Measurements from ENCODE around the gene ZNF778.
"Not testable (repeated sequence)": the region's sequence is repeated elsewhere in the genome, so short reads cannot be mapped to it uniquely, and the experiment has no call there.

The ZNF778 gene

GRCh38 chr16:89219365-89219764 lies 1.9 kb downstream of the ZNF778 start:
- DNase-seq = no peak

DNA sequence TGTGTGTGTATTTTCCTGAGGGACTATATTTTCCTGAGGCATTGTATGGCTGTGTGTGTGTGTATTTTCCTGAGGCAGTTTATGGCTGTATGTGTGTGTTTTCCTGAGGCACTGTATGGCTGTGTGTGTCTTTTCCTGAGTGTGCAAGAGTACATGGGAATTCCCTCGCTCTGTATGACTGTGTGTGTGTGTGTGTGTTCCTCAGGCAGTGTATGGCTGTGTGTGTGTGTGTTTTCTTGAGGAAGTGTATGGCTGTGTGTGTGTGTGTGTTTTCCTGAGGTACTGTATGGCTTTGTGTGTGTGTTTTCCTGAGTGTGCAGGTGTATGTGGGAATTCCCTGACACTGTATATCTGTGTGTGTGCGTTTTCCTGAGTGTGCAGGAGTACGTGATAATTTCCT lies 4.1 kb downstream of the ZNF778 start:
- no peak for DNase-seq

- no peak for DNase-seq
Measured at GRCh38 chr16:89222931-89223330, 5.4 kb downstream of the ZNF778 start.

GRCh38 chr16:89224665-89225064 lies 7.2 kb downstream of the ZNF778 start:
- DNase-seq = no peak

- DNase-seq = no peak
Measured at GRCh38 chr16:89230255-89230654, 12.8 kb downstream of the ZNF778 start.

DNA sequence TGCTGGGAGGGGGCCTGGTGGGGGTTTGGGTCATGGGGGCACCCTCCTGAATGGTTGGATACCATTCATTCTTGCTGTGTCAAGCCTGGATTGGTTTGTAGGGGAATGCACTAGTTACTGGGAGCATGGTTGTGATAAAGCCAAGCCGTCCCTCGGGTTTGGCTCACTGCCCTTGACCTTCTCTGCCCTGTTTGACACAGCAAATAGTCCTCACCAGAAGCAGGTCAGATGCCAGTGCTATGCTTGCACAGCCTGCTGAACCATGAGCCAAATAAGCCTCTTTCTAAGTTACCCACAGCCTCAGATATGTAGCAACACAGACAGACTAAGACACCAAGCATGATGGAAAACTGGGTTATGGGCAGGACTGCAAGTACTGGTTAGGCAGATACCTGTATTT lies 14.6 kb downstream of the ZNF778 start:
- DNase-seq = no peak

- DNase-seq = no peak
Measured at GRCh38 chr16:89233678-89234490, 16.4 kb downstream of the ZNF778 start.

- DNase-seq = no peak
Measured at GRCh38 chr16:89237733-89238132, 20.2 kb downstream of the ZNF778 start.

DNA sequence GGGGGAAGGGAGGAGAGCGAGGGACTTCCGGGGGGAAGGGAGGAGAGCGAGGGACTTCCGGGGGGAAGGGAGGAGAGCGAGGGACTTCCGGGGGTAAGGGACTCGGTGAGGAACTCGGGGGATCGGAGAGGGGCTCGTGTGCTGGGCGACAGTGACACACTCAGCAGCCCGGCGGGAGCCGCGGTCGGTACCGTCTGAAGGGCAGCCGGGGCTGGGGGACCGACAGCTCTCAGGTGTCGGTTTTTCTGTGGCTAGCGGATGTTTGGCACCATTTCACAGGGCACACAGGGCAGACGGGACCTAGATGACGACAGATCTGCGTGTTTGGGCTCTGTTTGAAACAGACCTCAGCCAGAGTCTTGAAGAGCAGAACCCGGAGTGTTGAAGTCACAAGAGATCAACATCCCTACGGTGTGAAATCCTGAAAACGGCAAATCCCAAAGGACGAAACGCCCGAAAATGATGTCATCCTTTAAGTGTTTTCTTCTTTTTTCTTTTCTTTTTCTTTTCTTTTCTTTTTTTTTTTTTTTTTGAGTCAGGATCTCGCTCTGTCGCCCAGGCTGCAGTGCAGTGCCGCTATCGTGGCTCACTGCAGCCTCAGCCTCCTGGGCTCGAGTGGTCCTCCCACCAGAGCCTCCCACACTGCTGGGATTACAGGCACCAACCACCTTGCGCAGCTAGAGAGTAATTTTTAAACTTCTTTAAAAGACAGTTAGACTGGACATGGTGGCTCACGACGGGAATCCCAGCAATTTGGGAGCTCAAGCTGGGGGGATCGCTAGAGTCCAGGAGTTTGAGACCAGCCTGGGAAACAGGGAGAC lies 23.9 kb downstream of the ZNF778 start:
- no peak for DNase-seq

DNA sequence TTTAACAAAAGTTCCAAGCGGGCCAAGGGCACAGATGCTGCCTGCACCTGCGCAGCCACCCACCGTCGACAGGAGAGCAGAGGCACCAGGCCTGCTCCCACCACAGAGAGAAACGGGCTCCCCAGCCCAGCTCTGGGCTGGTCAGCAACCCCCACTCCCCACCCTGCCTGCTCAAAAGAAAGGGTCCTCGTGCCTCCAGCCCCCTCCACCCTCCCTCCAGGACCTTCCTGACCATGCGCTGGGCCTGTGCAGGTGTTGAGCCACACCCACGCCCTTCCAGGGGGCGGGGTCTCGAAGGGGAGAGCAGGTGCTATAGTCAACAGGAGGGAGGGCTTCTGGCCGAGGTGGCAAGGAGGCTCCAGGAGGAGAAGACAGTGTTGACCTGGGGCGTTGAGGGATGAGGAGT lies 25.3 kb downstream of the ZNF778 start:
- DNase-seq = no peak

DNA sequence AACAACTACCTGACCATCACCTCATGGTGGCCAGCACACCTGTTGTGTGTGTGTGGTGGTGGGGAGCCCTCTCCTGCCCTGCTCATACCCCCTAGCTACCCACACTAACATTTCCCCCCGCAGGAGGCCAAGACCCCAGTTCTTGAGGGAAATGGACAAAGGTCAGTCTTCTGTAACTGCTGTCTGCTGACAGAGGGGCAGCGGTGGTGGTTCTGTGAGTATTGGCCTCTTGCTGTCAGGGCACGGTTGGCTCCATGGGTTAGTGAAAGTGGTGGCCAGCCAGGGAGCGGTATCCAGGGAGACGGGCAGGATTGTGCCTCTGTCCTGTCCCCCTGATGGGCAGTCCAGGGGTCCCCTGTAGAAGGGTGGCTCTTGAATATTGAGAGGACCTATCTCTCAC lies 26.2 kb downstream of the ZNF778 start:
- DNase-seq = no peak

DNA sequence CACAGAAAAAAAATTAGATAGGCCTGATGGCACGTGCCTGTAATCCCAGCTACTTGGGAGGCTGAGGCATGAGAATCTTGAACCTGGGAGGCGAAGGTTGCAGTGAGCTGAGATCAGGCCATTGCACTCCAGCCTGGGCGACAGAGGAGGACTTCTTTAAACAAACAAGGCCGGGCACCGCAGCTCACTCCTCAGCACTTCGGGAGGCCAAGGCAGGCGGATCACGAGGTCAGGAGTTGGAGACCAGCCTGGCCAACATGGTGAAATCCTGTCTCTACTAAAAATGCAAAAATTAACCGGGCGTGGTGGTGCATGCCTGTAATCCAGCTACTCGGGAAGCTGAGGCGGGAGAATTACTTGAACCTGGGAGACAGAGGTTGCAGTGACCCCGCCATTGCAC lies 26.8 kb downstream of the ZNF778 start:
- not testable (repeated sequence) for DNase-seq

DNA sequence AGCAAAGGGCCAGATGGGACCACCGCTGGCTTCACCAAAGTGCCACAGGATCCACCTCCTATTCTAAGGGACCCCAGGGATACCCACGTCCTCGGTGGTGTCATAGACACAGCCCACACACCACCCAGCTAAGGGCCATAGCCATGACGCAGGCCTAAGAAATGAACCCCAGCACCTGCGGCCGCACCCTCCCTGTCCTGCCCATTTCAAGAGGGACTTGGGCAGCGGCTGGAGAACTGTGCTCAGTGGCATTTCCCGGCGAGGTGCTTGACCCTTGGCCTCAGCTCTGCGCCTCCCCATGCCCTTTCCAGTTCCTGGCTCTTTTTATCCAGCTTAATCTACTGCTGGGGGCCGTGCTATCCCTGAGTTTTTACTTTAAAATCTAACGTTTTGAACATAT lies 27.3 kb downstream of the ZNF778 start:
- no peak for DNase-seq

- no peak for DNase-seq
Measured at GRCh38 chr16:89246383-89246902, 28.9 kb downstream of the ZNF778 start.

DNA sequence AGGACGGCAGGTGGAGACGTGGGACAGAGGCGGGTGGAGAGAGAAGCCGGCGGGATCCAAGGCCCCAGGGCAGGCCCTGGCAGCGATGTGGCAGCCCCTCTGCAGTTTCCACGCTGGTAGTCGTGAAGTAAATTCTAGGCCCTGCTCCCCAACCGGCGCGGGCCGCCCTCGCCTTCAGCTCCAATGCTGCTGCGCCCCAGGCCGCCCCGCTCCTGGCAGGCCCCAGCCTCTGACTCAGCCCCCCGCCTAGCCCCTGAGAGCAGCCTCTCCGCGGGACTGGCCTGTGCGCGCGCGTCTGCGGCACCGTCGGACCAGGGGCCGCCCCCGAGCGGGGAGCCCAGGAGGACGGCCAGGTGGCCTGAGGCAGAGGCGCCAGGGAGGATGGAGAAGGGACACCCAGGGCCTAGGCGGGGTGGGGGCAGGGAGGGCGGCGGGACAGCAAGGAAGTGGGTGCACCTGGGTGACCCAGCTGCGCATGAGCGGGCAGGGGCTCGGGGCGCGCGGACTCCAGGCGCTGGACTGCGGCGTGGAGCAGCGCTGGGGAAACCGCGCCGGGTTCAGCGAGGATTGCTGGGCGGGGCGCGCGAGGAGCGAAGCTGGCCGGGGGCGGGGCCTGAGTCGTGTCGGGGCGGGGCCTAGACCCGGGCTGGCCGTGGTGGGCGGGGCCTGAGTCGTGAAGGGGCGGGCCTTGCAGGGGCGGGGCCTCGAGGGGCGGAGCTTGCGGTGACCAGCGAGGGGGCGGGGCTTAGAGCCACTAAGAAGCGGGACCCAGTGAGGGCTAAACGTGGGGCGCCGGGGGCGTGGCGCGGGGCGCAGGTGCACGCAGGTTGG lies 29.6 kb downstream of the ZNF778 start:
- no peak for DNase-seq

GRCh38 chr16:89247734-89248075 lies 30.2 kb downstream of the ZNF778 start:
- not testable (repeated sequence) for DNase-seq

DNA sequence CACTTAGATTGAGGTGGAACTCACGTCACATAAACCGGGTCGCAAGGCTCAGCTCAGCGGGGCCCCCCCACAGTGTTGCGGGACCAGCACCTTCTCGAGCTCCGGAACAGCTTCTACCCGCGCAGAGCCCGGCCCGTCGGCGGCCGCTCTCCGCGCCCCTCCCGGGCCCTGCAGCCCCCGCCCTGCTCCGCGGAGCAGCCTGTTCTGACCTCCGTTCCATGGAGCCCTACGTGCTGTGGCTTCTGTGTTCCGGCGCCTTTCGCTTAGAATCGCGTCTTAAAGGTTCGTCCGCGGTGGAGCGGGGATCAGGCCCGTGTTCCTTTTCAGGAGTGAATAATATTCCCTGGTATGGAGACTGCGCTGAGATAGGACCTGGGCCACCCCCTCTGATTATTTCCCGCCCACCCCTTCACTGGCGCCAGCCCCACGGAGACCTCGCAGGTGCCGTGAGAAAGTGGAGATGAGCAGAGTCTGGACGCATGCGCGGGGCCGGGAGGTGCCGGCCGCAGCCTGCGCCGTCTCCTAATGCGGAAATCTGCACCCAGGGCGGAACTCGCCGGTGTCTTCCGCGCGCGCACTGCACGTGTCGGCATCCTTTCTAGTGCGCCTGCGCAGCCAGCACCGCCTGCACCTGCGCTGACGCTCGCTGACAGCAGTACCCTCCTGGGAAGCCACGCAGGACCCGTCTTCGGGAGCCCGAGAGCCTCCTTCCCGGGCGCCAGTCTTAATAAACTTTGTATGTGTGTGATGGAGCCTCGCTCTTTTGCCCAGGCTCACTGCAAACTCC lies 30.9 kb downstream of the ZNF778 start:
- DNase-seq = no peak

- no peak for DNase-seq
Measured at GRCh38 chr16:89253548-89254287, 36.2 kb downstream of the ZNF778 start.

DNA sequence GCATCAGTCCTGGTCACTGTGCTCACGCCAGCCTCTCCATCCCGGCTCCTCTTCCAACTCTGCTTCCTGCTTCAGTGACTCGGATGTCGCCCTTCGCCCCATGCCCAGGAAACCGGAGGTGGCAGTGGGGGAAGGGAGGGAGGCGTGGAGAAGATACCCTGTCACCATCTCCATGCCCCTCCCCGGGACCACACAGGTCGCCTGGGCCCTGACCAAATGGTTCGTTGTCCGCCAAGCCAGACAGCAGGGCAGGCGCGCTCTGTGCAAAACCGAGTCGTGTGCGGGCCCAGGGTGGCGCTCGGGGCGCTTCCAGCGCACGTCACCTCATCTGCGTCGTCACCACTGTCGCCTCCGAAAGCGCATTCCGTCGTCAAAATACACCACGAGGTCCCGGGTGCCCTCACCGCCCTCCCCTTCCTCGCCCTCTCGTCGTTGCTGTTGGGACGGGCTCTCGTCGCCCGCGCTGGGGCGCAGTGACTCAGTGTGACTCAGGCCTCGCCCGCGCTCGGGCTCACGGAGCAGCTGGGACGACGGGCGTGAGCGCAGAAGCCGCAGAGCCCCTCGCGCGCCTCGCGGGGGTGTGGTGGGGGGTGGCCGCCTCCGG lies 39.2 kb downstream of the ZNF778 start:
- no peak for DNase-seq

- DNase-seq = no peak
Measured at GRCh38 chr16:89257281-89257731, 39.8 kb downstream of the ZNF778 start.
